Duodenal mucosa (tissue), 2 donors: Measurements from ENCODE around the gene SELENOV.

ENCODE experiments used
- H3K27ac ChIP-seq: one replicate; pipeline ENCODE4 v1.7.0; 2013; ENCODE audit warnings: low read depth, low read length
- H3K27me3 ChIP-seq, 2 donors: one replicate each; pipeline ENCODE4 v1.7.0; 2013; ENCODE audit warnings: low read length in 2 of 2, control low read depth in 1 of 2; ENCODE audit not compliant: insufficient read depth in 2 of 2, control insufficient read depth in 1 of 2
- H3K36me3 ChIP-seq, 2 donors: one replicate each; pipeline ENCODE4 v1.7.0; 2013; ENCODE audit warnings: low read length in 2 of 2, control low read depth in 1 of 2; ENCODE audit not compliant: insufficient read depth in 2 of 2, control insufficient read depth in 1 of 2
- H3K4me1 ChIP-seq, 2 donors: one replicate each; pipeline ENCODE4 v1.7.0; 2013; ENCODE audit warnings: low read length in 2 of 2, control low read depth in 1 of 2; ENCODE audit not compliant: insufficient read depth in 2 of 2, control insufficient read depth in 1 of 2
- H3K4me3 ChIP-seq, 2 donors: one replicate each; pipeline ENCODE4 v1.7.0; 2013; ENCODE audit warnings: low read length in 2 of 2, low read depth in 1 of 2
- H3K9ac ChIP-seq, 2 donors: one replicate each; pipeline ENCODE4 v1.7.0; 2013; ENCODE audit warnings: low read length in 2 of 2, low read depth in 1 of 2
- H3K9me3 ChIP-seq, 2 donors: one replicate each; pipeline ENCODE4 v1.7.0; 2013; ENCODE audit warnings: low read length in 2 of 2, control low read depth in 1 of 2; ENCODE audit not compliant: control insufficient read depth in 1 of 2

Gene SELENOV, protein sequence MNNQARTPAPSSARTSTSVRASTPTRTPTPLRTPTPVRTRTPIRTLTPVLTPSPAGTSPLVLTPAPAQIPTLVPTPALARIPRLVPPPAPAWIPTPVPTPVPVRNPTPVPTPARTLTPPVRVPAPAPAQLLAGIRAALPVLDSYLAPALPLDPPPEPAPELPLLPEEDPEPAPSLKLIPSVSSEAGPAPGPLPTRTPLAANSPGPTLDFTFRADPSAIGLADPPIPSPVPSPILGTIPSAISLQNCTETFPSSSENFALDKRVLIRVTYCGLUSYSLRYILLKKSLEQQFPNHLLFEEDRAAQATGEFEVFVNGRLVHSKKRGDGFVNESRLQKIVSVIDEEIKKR

DNA sequence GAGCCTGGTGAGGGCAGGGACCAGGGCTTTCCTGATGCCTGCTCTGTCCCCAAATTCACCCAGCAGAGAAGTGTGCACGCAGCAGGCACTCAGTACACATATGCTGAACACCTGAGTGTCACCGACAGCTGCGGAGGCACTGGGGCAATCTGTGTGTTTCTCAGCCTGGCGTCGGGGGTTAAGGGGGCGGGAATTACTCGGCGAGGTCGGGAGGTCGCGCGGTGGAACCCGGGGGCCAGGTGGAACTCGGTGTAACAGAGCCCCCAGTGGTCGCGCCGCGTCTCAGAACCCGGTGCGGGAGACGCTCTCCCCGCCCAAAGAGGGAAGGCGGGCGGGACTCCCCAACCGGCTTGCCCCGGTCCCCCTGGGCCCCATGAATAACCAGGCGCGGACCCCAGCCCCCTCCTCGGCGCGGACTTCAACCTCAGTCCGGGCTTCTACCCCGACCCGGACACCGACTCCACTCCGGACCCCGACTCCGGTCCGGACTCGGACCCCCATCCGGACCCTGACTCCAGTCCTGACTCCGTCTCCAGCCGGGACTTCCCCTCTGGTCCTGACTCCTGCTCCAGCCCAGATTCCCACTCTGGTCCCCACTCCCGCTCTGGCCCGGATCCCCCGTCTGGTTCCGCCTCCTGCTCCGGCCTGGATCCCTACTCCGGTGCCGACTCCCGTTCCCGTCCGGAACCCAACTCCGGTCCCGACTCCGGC is at the start of gene SELENOV:
SELENOV (plus strand) TSS at position 300 of the 711 bp plus-strand sequence; CDS start at position 374, 74 bp downstream.
- Histone ChIP-seq H3K9ac (no peak within 1 kb of the TSS), H3K36me3 (no peaks in the 10 kb centered on the region), H3K4me3 (peak within 1 kb of the TSS; percentile 15 to 28), H3K9me3 (no peaks in the 10 kb centered on the region), H3K27me3 (peaks cover 33 to 44% of the 10 kb centered on the region in 2 donors), H3K27ac (no peak within 1 kb of the TSS), H3K4me1 (peaks cover 0 to 8% of the 10 kb centered on the region in 2 donors)

DNA sequence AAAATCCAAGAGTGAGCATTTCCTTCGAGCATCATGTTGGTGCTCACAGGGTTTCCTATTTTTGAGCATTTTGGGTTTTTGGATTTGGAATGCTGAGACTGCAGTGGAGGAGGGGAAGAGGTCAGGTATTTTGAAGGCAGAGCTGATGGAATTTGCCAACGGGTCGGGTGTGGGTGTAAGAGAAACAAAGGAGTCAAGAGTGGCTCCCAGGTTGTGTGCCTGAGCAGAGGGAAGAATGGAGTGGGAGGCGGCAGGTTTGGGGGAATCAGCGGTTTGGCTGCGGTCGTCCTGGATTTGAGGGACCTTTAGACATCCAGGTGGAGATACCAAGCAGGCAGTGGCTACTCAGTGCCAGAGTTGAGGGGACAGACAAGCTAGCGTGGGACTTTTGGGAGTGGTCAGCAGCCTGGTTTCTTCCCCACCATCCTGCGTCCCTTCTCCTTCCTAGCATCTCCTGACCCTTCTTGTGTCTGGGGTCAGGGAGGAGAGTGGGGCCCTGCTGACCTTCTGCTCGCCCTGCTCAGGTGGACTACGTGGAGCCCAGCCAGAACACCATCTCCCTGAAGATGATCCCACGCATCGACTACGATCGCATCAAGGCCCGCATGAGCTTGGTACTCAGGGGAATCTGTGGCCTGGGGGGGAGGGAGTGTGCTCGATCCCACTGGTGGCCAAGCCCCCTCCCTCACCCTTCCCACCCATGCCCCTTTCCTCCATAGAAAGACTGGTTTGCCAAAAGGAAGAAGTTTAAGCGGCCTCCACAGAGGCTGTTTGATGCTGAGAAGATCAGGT is 48.8 kb upstream of the SELENOV start:
- no peaks in the 10 kb centered on the region for H3K9me3 ChIP-seq
- H3K27me3 ChIP-seq: no peaks in the 10 kb centered on the region
- no peaks in the 10 kb centered on the region for H3K4me1 ChIP-seq
- no peak overlapping the region for H3K4me3 ChIP-seq
- H3K27ac ChIP-seq: no peak overlapping the region
- no peak overlapping the region for H3K9ac ChIP-seq
- H3K36me3 ChIP-seq: peaks cover 52 to 78% of the 10 kb centered on the region in 2 donors

DNA sequence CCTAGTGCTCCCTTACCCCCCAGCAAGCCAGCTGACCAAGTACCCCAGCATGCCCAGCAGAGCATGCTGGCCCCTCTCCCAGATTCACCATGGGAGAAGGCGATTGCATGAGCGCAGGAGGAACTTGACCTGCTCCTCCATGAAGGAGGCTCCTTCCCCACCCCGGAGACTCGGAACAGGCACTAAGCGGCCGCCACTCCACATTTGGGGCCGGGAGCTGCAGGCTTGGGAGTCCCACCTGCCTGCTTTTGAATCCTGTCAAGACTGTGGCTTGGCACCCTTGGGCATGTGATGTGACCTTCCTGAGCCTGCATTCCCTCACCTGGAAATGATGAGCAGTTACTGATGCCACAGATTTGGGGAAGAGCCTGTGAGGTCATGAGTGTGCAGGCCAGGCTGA is 47.0 kb upstream of the SELENOV start:
- Histone ChIP-seq H3K4me3 (no peak overlapping the region), H3K36me3 (peaks cover 67 to 88% of the 10 kb centered on the region in 2 donors), H3K9ac (no peak overlapping the region), H3K4me1 (no peaks in the 10 kb centered on the region), H3K27me3 (no peaks in the 10 kb centered on the region), H3K9me3 (no peaks in the 10 kb centered on the region), H3K27ac (no peak overlapping the region)

DNA sequence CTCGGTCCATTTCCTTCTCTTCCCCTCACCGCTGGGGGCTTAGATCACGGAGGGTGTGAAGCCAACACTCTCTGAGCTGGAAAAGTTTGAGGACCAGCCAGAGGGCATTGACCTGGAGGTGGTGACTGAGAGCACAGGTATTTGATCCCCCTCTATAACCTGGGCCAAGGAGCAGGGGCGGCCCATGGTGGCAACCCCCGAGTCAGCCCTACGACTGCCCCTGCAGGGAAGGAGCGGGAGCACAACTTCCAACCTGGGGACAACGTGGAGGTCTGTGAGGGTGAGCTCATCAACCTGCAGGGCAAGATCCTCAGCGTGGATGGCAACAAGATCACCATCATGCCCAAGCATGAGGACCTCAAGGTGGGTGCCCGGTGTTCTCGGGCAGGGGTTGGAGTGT is 45.9 kb upstream of the SELENOV start:
- H3K27ac ChIP-seq: no peak overlapping the region
- H3K27me3 ChIP-seq: no peaks in the 10 kb centered on the region
- H3K4me3 ChIP-seq: no peak overlapping the region
- H3K9ac ChIP-seq: no peak overlapping the region
- no peaks in the 10 kb centered on the region for H3K4me1 ChIP-seq
- H3K9me3 ChIP-seq: no peaks in the 10 kb centered on the region
- peaks cover 67 to 96% of the 10 kb centered on the region in 2 donors for H3K36me3 ChIP-seq

DNA sequence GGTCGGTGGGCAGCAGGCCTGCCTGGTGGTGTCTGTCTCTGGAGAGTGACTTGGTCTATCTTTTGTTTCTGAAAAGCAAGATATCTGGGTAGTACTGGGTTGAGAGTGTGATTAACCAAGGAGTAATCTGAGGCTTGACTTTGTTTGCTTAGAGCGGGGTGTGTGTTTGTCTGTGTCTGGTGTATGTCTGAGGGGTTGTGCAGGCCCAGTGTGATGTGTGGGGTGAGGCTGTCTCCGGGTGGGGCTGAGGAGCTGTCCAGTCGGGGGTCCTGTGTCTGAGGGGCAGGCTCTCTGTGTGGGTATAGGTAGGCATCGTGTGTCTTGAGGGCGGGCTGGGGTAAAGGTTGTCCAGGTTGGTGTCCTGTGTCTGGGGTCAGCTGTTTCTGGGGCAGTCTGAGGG is 45.4 kb upstream of the SELENOV start:
- no peaks in the 10 kb centered on the region for H3K4me1 ChIP-seq
- H3K4me3 ChIP-seq: no peak overlapping the region
- H3K36me3 ChIP-seq: peaks cover 71 to 96% of the 10 kb centered on the region in 2 donors
- H3K27ac ChIP-seq: no peak overlapping the region
- H3K9ac ChIP-seq: no peak overlapping the region
- H3K27me3 ChIP-seq: no peaks in the 10 kb centered on the region
- no peaks in the 10 kb centered on the region for H3K9me3 ChIP-seq

DNA sequence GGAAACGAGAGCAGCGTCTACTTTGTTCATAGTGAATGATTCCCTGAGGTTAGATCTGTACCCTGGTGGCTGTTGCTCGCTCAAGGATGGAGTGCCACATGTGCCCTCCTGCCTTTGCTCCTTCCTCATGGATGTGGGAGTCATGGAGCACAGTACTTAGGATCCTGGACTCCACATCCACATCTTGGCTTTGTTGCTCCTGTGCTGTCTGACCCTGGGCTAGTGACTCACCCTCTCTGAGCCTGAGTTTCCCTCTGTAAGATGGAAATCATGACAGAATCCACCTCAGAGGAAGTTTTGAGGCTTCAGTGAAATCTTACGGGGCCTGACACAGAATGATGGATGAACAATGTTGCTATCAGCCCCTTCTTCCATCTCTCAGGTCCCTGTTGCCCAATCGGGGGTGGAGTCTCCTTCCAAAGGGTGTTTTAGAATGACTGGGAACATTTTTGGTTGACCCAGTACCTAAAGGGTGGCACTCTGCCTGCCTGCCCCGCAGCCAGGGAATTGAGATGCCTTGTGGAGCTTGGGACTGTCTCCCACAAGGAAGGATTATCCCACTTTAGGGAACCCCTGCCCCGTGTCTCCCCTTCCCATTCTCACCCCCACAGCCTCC is 44.1 kb upstream of the SELENOV start:
- Histone ChIP-seq H3K27ac (no peak overlapping the region), H3K4me3 (no peak overlapping the region), H3K4me1 (no peaks in the 10 kb centered on the region), H3K27me3 (no peaks in the 10 kb centered on the region), H3K9me3 (no peaks in the 10 kb centered on the region), H3K9ac (no peak overlapping the region), H3K36me3 (peaks cover 69 to 94% of the 10 kb centered on the region in 2 donors)

DNA sequence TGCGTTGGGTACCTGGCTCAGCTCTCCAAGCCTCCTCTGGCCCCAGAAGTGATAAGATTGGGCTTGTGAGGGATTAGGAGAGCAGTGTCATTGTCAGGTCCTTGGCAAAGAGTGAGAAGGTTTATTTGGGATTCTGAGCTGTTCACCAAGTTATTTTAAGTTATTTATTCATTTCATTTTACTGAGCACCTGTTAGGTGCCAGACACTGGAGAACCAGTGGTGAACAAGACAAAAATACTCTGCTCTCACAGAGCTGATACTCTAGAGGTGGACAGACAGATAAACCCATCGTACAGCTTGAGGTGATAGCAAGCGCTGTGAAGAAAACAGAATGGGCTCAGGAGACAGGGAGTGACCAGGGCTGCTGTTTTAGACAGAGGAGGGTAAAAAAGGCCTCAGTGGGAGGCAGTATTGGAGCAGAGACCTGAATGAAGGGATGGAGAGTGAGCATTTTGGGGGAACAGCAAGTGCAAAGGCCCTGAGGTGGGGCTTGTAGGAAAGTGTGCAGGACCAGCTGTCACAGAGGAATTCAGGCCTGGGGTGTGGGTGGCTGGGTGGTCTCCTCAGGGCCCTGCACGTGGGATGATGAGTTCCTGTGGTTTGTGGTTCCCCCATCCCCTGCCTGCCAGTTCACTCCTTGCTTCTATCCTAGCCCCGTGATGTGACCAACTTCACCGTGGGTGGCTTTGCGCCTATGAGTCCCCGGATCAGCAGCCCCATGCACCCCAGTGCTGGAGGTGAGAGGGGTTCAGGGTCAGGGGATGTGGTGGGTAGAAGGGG is 43.0 kb upstream of the SELENOV start:
- H3K27ac ChIP-seq: no peak overlapping the region

DNA sequence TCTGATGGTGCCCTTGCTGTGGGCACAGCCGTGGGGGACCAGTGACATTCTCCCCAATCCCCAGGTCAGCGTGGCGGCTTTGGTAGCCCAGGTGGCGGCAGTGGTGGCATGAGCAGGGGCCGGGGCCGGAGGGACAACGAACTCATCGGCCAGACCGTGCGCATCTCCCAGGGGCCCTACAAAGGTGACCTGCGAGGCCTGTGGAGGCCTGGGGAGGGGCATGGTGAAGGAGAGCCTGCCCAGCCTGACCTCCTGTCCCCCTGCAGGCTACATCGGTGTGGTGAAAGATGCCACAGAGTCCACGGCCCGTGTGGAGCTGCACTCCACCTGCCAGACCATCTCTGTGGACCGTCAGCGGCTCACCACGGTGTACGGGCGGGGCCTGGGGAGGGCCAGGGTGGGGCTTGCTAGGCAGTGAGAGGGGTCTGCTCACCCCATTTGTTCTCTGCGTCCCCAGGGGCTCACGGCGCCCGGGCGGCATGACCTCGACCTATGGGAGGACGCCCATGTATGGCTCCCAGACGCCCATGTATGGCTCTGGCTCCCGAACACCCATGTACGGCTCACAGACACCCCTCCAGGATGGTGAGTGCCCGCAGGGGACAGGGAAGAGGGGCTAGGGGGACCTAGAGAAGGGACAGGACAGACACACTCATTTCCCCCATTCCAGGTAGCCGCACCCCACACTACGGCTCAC is 42.0 kb upstream of the SELENOV start:
- Histone ChIP-seq H3K4me3 (no peak overlapping the region), H3K27me3 (no peaks in the 10 kb centered on the region), H3K27ac (no peak overlapping the region), H3K9me3 (no peaks in the 10 kb centered on the region), H3K36me3 (peaks cover 67 to 84% of the 10 kb centered on the region in 2 donors), H3K9ac (no peak overlapping the region), H3K4me1 (no peaks in the 10 kb centered on the region)

More for the DNA sequence above, 43.0 kb upstream of the SELENOV start:
- peaks cover 70 to 92% of the 10 kb centered on the region in 2 donors for H3K36me3 ChIP-seq
- H3K4me1 ChIP-seq: no peaks in the 10 kb centered on the region
- no peaks in the 10 kb centered on the region for H3K9me3 ChIP-seq
- no peaks in the 10 kb centered on the region for H3K27me3 ChIP-seq
- no peak overlapping the region for H3K9ac ChIP-seq
- no peak overlapping the region for H3K4me3 ChIP-seq

DNA sequence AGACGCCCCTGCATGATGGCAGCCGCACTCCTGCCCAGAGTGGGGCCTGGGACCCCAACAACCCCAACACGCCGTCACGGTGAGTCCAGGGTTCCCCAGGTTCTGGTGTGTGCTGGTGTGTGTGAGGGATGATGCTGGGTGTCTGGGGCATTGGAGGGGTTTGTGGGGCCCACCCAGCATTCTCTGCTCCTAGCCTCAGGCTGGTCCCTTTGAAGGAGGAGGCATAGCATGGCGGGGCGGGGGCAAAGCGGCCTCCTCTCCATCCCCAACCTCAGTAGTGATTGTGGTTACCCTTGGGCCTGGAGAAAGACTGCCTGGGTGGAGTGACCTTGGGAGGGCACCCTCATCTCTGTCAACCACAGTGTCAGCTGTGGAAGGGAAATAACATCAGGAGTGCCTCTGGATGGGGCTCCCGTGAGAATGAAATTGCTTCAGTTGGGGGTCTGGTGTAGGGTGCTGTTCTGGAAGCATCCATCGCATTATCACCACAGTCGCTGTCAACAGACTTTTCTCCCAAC is 41.4 kb upstream of the SELENOV start:
- Histone ChIP-seq H3K9me3 (no peaks in the 10 kb centered on the region), H3K36me3 (peaks cover 61 to 78% of the 10 kb centered on the region in 2 donors), H3K4me3 (no peak overlapping the region), H3K9ac (no peak overlapping the region), H3K27me3 (no peaks in the 10 kb centered on the region), H3K4me1 (no peaks in the 10 kb centered on the region), H3K27ac (no peak overlapping the region)
